ENCODE results near the gene TBC1D22A.

DNA sequence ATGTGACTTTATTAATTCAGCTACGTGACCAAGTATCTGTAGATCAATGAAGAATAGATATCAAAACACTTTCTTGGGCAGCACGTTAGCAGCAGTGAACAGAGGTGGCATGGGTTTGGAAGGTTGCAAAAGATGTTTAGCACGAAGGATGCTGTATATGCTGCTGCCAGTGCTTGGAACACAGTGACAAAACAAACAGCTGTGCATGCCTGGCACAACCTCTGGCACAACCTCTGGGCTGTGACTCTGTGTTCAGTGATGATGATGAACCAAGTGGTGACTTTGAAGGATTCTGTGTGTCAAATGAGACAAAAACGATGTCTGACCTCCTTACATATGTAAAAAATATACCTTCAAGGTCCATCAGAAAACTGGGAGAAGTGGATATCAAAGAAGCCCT lies 104.7 kb downstream of the TBC1D22A start:
- no peak for TF ChIP-seq EZH2 (IDR thresholded peaks at IDR 0.05; ENCODE audit: insufficient read depth, low read length)
- no peak for TF ChIP-seq CTCF (IDR thresholded peaks at IDR 0.05; ENCODE audit: insufficient read depth, low read depth, low read length)

Data from astrocyte (in vitro differentiated cells and primary cell).